A673 (cell line): ENCODE measurements around the gene RAB37. TPM values are rescaled to one million over a fixed set of nuclear protein-coding genes. Genes with fewer than 3 reads are reported as not detected.
A peak's percentile ranks its signal among the peaks of the same experiment; 100 is the strongest.

Experiments
- BruUV-seq: library from RNA; stranded (reverse); fragments of 400-500 nt; replicated peaks from 2 replicates; lab custom pipeline; 2021; lab: Mats Ljungman, UMichigan
- CTCF ChIA-PET: fragments of 300-600 bp; sonication (Branson Sonifier 250); formaldehyde crosslinking; loops from one replicate; lab custom pipeline; 2022; ENCODE audit warnings: antibody characterized with exemption; lab: Charles Lee
- POLR2A ChIA-PET: fragments of 300-600 bp; sonication (Branson Sonifier 250); formaldehyde crosslinking; loops from one replicate; lab custom pipeline; 2022; ENCODE audit warnings: antibody characterized with exemption; ENCODE audit not compliant: low non-redundant PET; lab: Charles Lee
- DNase-seq: peaks from one replicate; pipeline ENCODE4 v3.0.0-alpha.2; 2015; ENCODE audit warnings: low spot score
- H3K27ac ChIP-seq: fragments of 200-600 bp; sonication (generic); 2 replicates; pipeline ENCODE4 v1.5.1; 2016; ENCODE audit warnings: mixed run types, low read depth, mild to moderate bottlenecking, mixed read lengths, antibody characterized with exemption, low read length; ENCODE audit not compliant: poor library complexity, severe bottlenecking
- H3K27me3 ChIP-seq: fragments of 200-600 bp; sonication (generic); replicated peaks from 2 replicates; pipeline ENCODE4 v1.6.1; 2017; ENCODE audit warnings: mixed run types, low read depth, mild to moderate bottlenecking, mixed read lengths, antibody characterized with exemption, low read length; ENCODE audit not compliant: insufficient read depth, poor library complexity
- H3K36me3 ChIP-seq: fragments of 200-600 bp; sonication (generic); 2 replicates; pipeline ENCODE4 v1.6.1; 2016; ENCODE audit warnings: mixed run types, mild to moderate bottlenecking, mixed read lengths, antibody characterized with exemption, low read length; ENCODE audit not compliant: insufficient read depth, poor library complexity, severe bottlenecking
- H3K4me1 ChIP-seq: fragments of 200-600 bp; sonication (generic); 2 replicates; pipeline ENCODE4 v1.6.1; 2017; ENCODE audit warnings: mixed run types, mild to moderate bottlenecking, mixed read lengths, antibody characterized with exemption, low read length; ENCODE audit not compliant: insufficient read depth, poor library complexity, severe bottlenecking
- H3K4me3 ChIP-seq: fragments of 200-600 bp; sonication (generic); 2 replicates; pipeline ENCODE4 v1.5.1; 2016; ENCODE audit warnings: low read depth, mixed run types, mild to moderate bottlenecking, mixed read lengths, low read length; ENCODE audit not compliant: poor library complexity, severe bottlenecking
- H3K9me3 ChIP-seq: fragments of 200-600 bp; sonication (generic); 2 replicates; pipeline ENCODE4 v1.6.1; 2016; ENCODE audit warnings: mixed run types, low read depth, mild to moderate bottlenecking, mixed read lengths, antibody characterized with exemption, low read length; ENCODE audit not compliant: poor library complexity, severe bottlenecking
- CTCF ChIP-seq: fragments of 300-800, 200-600 bp; sonication (generic); conservative IDR thresholded peaks from 2 replicates; pipeline ENCODE4 v1.5.1; 2017; ENCODE audit warnings: low read depth, mild to moderate bottlenecking, antibody characterized with exemption, low read length, moderate library complexity, mixed read lengths
- EZH2 ChIP-seq: fragments of 200-600 bp; sonication (generic); IDR thresholded peaks from 2 replicates; pipeline ENCODE4 v1.6.1; 2017; ENCODE audit warnings: borderline replicate concordance, low read depth, mild to moderate bottlenecking, mixed read lengths, antibody characterized with exemption, low read length; ENCODE audit not compliant: poor library complexity, severe bottlenecking
- intact Hi-C: fragments of 100-400 bp; cut with micrococcal nuclease; formaldehyde crosslinking; loops from one replicate; pipeline ENCODE4 v1.10.0; 2022; ENCODE audit not compliant: unreplicated experiment
- total RNA-seq: library from RNA; stranded (reverse); gene quantifications from 2 replicates; pipeline ENCODE4 v1.2.3, GENCODE V29; 2021

The RAB37 gene
- total RNA-seq, 1 experiment from 2014 or later, result not detected

- ChIA-PET CTCF (no interaction called here), POLR2A (no interaction called here)
- DNase-seq, result no peak
- Histone ChIP-seq H3K9me3 (no peaks in the 10 kb centered on the region), H3K27ac (no peak overlapping the region), H3K4me3 (no peak overlapping the region), H3K4me1 (no peaks in the 10 kb centered on the region), H3K27me3 (no peaks in the 10 kb centered on the region), H3K36me3 (peaks cover 40% of the 10 kb centered on the region)
- BruUV-seq, result no TSS peak
- TF ChIP-seq EZH2 (no peak), CTCF (no peak)
- intact Hi-C loops, result no loop called here
Measured at GRCh38 chr17:74773414-74773813, 36.4 kb downstream of the RAB37 start.

GRCh38 chr17:74773871-74774286 is 36.8 kb downstream of the RAB37 start:
- intact Hi-C loops, result no loop called here
- TF ChIP-seq CTCF (no peak), EZH2 (no peak)
- H3K36me3 ChIP-seq, result peaks cover 37% of the 10 kb centered on the region
- no peaks in the 10 kb centered on the region for H3K9me3 ChIP-seq
- ChIA-PET POLR2A (no interaction called here), CTCF (interaction anchor here (0.6 to 0.9 kb wide), 2 partner anchors 90 to 791 kb away, joined by 7 to 8 read pairs; no protein-coding TSS in a partner anchor)
- H3K4me3 ChIP-seq, result no peak overlapping the region
- H3K4me1 ChIP-seq, result no peaks in the 10 kb centered on the region
- no TSS peak for BruUV-seq
- H3K27me3 ChIP-seq, result no peaks in the 10 kb centered on the region
- DNase-seq, result no peak
- no peak overlapping the region for H3K27ac ChIP-seq

DNA sequence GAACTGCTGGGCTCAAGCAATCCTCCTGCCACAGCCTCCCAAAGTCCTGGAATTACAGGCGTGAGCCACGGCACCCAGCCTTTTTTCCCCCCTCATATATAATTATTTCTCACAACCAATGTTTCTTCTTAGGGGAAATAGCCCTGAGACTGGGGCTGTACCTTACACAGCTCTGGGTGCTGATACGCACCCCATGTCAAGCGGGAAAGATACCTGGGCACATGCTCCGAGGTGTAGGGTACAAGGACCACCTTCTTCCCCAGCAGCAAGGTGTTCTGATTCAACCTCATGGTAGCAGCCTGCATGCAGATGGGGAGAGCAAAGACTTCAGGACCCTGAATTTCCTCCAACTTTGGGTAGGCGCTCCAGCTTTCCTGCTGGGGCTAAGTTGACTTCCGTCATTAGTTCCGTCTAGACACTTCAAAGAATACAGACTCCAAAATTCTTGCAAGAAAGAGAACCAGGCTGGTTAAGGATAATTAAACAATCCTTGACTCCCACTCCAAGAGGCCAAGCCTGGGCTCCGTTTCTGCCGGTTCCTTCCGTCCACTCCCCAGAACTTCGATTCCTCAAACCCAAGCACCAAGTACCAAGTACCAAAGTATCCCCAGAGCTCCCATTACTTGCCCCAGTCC is 38.5 kb downstream of the RAB37 start:
- peaks cover 29% of the 10 kb centered on the region for H3K36me3 ChIP-seq
- intact Hi-C loops, result loop anchor here (5.0 kb wide), 1 partner anchor 33 kb away; no protein-coding TSS in a partner anchor
- H3K9me3 ChIP-seq, result no peaks in the 10 kb centered on the region
- TF ChIP-seq EZH2 (no peak), CTCF (no peak)
- BruUV-seq, result TSS peak; percentile 90
- ChIA-PET POLR2A (interaction anchor here (0.6 kb wide), 1 partner anchor 994 kb away, joined by 3 read pairs; no protein-coding TSS in a partner anchor), CTCF (interaction anchor here (0.7 to 1.5 kb wide), 3 partner anchors 84 to 87 kb away, joined by 3 to 4 read pairs (median 4); partner anchors contain the start of gene GRIN2C)
- H3K4me1 ChIP-seq, result no peaks in the 10 kb centered on the region
- H3K27ac ChIP-seq, result peak overlapping the region; percentile 90
- peak; percentile 25 for DNase-seq
- H3K27me3 ChIP-seq, result no peaks in the 10 kb centered on the region
- H3K4me3 ChIP-seq, result peak overlapping the region; percentile 92
